G401.6 (cell line): ENCODE data around the gene RNASEL.
"Not testable (repeated sequence)": the region's sequence is repeated elsewhere in the genome, so short reads cannot be mapped to it uniquely, and the experiment has no call there.

Experiments used
- FAIRE-seq: peaks from 2 replicates; lab custom pipeline; 2012; peaks lifted over from hg19 to GRCh38; lab: Jason Lieb, UNC

The RNASEL gene

GRCh38 chr1:182588500-182589396 is at the start of gene RNASEL:
Gene RNASEL (minus strand): TSS chr1:182589256. CDS start chr1:182586806, 2,450 bp downstream.
- no peak for FAIRE-seq

DNA sequence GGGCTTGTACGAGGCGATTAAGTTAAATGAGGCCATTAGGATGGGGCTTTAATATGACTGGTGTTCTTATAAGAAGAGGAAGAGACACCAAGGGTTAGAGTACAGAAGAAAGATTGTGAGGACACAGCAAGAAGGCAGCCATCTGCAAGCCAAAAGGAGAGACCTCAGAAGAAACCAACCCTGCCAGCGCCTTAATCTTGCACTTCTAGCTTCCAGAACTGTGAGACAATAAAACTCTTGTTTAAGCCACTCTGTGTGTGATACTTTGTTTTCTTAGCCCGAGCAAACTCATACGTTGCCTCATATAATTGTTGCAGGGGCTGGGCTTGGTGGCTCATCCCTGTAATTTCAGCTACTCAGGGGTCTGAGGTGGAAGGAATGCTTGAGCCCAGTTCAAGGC is 48.7 kb upstream of the RNASEL start:
- FAIRE-seq = no peak

- no peak for FAIRE-seq
These were observed 46.8 kb upstream of the RNASEL start for GRCh38 chr1:182635871-182636270.

DNA sequence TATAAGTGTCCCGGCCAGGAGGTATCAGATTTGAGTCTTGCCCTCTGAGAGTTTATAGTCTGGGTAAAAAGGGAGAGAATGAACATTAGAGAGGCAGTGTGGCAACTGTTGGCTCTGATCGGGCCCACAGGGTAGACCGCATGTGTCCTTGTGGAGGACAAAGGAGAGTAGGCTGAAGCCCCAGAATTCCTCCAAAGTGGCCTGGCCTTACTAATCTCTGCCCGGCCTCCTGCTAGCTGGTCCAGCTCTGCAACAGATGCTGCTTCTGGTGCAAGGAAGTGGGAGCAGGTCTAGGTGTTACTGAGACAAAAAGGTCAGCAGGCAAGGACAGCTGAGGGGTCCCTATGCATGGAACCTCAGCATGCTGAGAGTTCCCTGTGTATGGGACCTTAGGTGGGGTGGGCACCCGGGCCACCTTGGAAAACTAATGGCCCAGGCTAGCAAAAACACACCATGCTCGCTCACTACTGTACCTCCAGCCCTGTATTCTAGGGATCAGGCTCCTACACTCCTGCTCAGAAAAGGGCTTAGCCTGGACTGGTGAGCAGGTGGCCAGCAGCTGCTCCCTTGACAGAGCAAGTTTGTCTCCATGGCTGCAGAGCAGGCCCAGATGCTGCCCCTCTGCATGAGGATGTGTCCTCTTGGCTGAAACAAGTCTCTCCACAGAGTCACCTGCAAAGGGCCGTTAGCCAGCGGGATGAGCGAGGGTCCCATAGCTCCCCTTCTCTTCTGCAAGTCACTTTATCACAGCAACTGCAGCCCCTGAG is 45.4 kb upstream of the RNASEL start:
- FAIRE-seq = no peak

GRCh38 chr1:182633657-182634281 is 44.7 kb upstream of the RNASEL start:
- no peak for FAIRE-seq

GRCh38 chr1:182633031-182633430 is 44.0 kb upstream of the RNASEL start:
- no peak for FAIRE-seq

DNA sequence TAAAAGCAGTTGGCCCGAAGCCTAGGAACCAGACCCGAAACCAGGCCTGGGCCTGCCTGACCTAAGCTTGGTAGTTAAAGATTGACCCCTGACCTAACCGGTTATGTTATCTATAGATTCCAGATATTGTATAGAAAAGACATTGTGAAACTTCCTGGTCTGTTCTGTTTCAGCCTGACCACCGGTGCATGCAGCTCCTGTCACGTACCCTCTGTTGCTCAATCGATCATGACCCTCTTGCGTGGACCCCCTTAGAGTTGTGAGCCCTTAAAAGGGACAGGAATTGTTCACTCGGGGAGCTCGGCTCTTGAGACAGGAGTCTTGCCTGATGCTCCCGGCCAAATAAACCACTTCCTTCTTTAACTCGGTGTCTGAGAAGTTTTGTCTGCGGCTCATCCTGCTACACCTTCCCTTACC is 43.4 kb upstream of the RNASEL start:
- not testable (repeated sequence) for FAIRE-seq

- no peak for FAIRE-seq
These were observed 42.9 kb upstream of the RNASEL start for GRCh38 chr1:182631954-182632353.

- no peak for FAIRE-seq
These were observed 42.1 kb upstream of the RNASEL start for GRCh38 chr1:182631053-182631677.

DNA sequence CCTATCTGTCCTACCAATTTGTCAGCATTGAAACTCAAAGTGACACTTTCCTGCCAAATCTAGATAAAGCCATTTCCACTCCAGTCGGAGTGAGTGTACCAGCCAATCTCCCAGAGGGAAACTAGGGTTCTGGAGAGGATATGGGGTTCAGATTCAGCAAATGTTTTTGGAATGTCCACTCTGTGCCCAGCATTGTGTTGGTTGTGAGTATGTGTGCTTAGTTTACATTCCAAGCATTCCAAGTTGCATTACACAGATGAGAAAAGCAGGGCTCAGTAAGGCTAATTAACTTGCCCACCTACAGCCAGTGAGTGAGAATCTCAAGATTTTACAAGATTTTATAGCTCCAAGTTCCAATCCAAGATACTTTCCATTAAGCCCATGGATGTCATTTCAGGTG is 41.5 kb upstream of the RNASEL start:
- no peak for FAIRE-seq

DNA sequence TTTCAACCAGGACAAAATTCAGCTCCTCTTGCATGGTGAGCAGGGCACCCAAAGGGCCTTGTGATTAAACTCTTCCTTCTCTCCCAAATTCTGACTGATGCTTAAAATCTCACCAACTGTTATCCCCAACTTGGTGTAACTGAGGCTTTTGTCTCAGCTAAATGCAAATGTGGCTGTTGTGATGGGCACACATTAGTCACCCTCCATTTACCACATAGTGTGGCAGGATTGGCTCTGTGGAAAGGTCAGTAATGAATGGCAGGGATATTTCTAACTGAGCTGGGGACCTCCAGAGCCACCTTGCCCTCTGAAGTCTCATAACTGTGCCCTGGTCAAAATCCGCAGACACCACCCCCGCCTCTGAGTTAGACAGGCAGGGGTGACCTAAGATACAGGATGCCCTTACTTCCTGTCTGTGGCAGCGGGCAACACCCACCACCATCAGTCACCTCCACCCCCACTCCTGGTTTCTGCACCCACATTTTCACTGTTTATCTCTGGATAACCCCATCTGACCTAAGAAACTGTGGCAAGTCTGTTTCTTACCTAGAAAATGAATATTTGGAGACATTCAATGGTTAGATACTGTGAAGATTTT is 40.5 kb upstream of the RNASEL start:
- no peak for FAIRE-seq

DNA sequence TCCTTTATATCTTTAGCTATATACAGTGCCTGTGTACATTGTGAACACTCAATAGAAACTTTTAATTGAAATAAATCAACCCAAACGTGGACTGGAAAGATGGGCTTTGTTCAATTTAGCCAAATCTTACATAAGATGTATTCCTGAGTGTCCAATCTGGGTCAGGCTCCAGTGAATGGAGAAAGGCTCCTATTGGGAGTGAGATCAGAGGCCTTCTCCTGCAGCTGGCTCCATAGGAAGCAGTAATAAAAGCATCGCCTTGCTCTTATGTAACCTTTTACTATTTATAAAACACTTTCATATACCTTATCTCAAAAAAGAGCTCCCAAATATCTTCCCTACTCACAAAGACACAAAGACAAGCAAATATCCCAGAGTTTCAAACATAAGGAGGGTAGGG is 40.0 kb upstream of the RNASEL start:
- FAIRE-seq = no peak

DNA sequence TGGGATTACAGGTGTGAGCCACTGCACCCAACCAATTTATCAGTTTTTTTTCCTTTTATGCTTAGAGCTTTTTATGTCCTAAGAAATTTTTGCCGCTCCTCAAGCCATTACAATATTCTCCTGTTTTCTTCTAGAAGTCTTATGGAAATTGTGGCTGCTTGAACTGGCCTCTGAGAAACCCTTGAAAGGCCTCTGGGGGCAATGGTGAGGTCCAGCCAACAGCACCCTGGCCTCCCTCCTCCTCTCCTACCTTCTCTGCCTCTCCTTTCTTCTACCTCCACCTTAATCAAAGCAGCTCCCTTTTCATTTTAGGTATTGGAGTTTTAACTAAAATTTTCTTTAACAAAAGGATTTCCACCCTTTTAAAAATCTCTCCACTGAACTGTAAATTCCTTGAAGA is 39.6 kb upstream of the RNASEL start:
- FAIRE-seq = no peak

GRCh38 chr1:182627622-182628021 is 38.6 kb upstream of the RNASEL start:
- FAIRE-seq = no peak

GRCh38 chr1:182626527-182626926 is 37.5 kb upstream of the RNASEL start:
- FAIRE-seq = no peak

GRCh38 chr1:182625719-182626504 is 36.9 kb upstream of the RNASEL start:
- FAIRE-seq = no peak

DNA sequence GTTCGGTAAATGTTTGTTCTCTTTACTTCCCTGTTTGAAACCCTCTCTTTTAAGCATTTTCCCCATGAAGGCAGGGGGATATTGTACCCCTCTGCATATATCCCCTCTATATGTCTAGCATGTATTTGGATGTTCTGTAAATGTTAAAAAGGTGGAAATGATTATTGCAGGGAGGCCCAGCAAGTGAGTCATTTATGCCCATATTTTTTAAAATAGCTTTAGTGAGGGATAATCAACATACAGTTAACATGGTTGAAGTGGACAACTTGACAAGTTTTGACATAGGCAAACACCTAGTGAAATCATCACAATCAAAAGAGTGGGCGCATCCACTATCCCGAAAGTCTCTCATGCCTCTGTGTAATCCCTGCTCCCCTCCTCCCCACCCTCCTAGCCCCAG is 36.0 kb upstream of the RNASEL start:
- FAIRE-seq = no peak

DNA sequence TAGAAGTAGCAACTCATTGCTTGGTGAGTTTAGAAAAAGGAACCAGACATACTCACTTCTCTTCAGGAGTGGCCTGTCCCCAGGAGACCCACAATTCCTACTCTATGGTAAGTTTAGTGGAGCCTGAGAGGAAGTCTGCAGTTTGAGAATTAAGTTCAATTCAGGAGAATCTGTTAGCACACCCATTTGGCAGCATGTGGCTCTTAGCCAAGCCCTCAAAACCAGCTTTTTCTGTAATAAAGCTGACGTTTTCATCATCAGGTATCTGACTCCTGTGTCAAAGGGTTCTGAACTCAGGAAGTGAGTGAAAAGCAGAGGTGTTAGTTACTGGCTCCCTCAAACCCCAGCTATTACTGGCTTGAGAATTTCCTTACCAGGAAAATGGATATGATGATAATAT is 35.5 kb upstream of the RNASEL start:
- FAIRE-seq = no peak

DNA sequence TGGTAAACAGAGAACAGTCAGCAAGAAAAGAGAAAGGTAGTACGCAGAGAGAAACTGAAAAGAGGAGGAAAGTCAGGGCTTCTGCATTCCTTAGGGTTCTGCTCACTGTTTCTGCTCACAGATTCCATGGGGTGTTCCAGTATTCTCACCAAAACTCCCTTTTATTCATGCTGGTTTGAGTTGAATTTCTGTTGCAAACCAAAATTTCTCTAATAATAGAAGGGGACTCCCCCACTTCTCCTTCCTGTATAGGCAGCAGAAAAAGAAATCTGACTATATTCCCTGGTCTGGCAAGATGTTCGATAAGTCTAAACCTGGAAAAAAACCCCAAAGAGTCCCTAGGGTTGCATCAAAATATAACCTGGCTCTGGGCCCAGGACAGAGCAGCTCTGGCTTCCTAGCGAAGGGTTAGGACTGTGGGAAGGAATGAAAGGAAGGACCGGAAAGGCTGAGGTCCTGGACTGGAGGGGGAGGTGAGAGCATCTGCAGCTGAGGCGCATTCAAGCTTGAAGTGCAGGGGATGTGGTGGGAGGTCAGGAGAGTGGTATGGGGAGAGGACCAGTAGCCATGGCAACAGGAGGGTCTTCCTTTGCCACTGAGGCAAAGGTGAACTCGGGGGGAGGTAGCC is 34.0 kb upstream of the RNASEL start:
- no peak for FAIRE-seq

DNA sequence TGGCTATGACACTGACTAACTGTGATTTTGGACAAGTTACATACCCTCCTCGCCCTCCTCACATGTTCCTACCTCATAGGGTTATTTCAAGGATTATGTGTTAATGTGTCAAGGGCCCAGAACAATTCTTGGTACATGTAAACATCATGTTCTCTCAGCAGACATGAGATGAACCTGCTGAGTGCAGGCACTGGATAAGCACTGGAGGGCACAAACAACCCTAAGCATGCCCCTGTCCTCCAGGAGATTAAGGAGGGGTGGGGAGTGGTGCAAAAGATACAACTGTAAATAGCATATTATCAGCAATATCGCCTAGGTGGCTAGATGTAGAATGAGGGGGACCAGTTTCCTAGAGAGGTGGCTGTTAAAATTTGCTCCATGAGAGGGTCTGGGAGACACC is 32.9 kb upstream of the RNASEL start:
- no peak for FAIRE-seq
